A549 (cell line): Measurements from ENCODE around the gene PDIA6. TPM values are rescaled to one million over a fixed set of nuclear protein-coding genes. Genes with fewer than 3 reads are reported as not detected.
"Not testable (repeated sequence)": the region's sequence is repeated elsewhere in the genome, so short reads cannot be mapped to it uniquely, and the experiment has no call there.

Experiments
- ATAC-seq, 2 experiments: fragments of 200-7000 bp in 1 of 2; fragments of >200 bp in 1 of 2; cut with Nextera tagmentation in 1 of 2; cut with Tn5 transposase in 1 of 2; 3 replicates each; pipeline versions ENCODE4 v1.8.0 to v1.9.1; 2018 to 2020; ENCODE audit warnings: mild to moderate bottlenecking in 1 of 2, moderate library complexity in 1 of 2
- CTCF ChIA-PET: fragments of 300-600 bp; sonication (Branson Sonifier 250); formaldehyde crosslinking; extraction: SDS; loops from one replicate; lab custom pipeline; 2021; ENCODE audit warnings: antibody characterized with exemption, inconsistent platforms; lab: Yijun Ruan, JAX
- POLR2A ChIA-PET: fragments of 350-600 bp; formaldehyde crosslinking; extraction: SDS; loops from one replicate; lab custom pipeline; 2021; ENCODE audit warnings: antibody characterized with exemption, inconsistent platforms; lab: Yijun Ruan, JAX
- DNase-seq, 2 experiments: peaks; one replicate each; pipeline versions ENCODE4 v3.0.0 to v3.0.0-alpha.2; 2011 to 2016; ENCODE audit warnings: low read depth in 1 of 2, low spot score in 1 of 2
- FAIRE-seq: peaks from 2 replicates; lab custom pipeline; 2011; peaks lifted over from hg19 to GRCh38; lab: Jason Lieb, UNC
- H3K27ac ChIP-seq, 2 experiments: fragments of >200 bp; sonication (Bioruptor Twin); formaldehyde crosslinking; 3 replicates each; pipeline ENCODE4 v1.5.1; 2016 to 2017
- H3K4me1 ChIP-seq: fragments of >200 bp; sonication (Bioruptor Twin); formaldehyde crosslinking; 3 replicates; pipeline ENCODE4 v1.6.1; 2016
- H3K4me2 ChIP-seq: fragments of >200 bp; sonication (Bioruptor Twin); formaldehyde crosslinking; 3 replicates; pipeline ENCODE4 v1.6.1; 2016
- H3K4me3 ChIP-seq: fragments of >200 bp; sonication (Bioruptor Twin); formaldehyde crosslinking; 3 replicates; pipeline ENCODE4 v1.5.1; 2016
- H3K9me3 ChIP-seq: fragments of >200 bp; sonication (Bioruptor Twin); formaldehyde crosslinking; 3 replicates; pipeline ENCODE4 v1.6.1; 2016
- BHLHE40 ChIP-seq: IDR thresholded peaks from 2 replicates; pipeline ENCODE4 v1.6.1; 2012; ENCODE audit warnings: low read depth, low read length, inconsistent platforms
- FOXS1 ChIP-seq: fragments of 250-450 bp; sonication (Bioruptor Pico); IDR thresholded peaks from 2 replicates; pipeline ENCODE4 v1.5.0; 2020; ENCODE audit warnings: mild to moderate bottlenecking, moderate library complexity
- HDAC2 ChIP-seq: fragments of 200-600 bp; sonication (generic); IDR thresholded peaks from 2 replicates; pipeline ENCODE4 v1.6.1; 2016
- HOXB5 ChIP-seq: fragments of 250-450 bp; sonication (Bioruptor Pico); IDR thresholded peaks from 2 replicates; pipeline ENCODE4 v1.5.0; 2020; ENCODE audit warnings: mild to moderate bottlenecking, moderate library complexity
- KDM1A ChIP-seq: fragments of 200-600 bp; sonication (generic); IDR thresholded peaks from 2 replicates; pipeline ENCODE4 v1.6.1; 2016; ENCODE audit warnings: low read depth, mild to moderate bottlenecking
- NFE2L2 ChIP-seq: fragments of 150-350 bp; conservative IDR thresholded peaks from 2 replicates; pipeline ENCODE4 v1.6.1; 2014; ENCODE audit warnings: low read length
- NR3C1 ChIP-seq: fragments of >200 bp; sonication (Bioruptor Twin); formaldehyde crosslinking; IDR thresholded peaks from 3 replicates; pipeline ENCODE4 v1.6.1; 2017
- PHF8 ChIP-seq: fragments of 200-600 bp; sonication (generic); IDR thresholded peaks from 2 replicates; pipeline ENCODE4 v1.6.1; 2016; ENCODE audit warnings: low read depth, mild to moderate bottlenecking, antibody characterized with exemption, moderate library complexity, borderline replicate concordance
- POLR2AphosphoS2 ChIP-seq: conservative IDR thresholded peaks from 2 replicates; pipeline ENCODE4 v1.6.1; 2012; ENCODE audit warnings: low read length, improper control_type of control experiment, inconsistent platforms
- RAD21 ChIP-seq, 2 experiments: fragments of >200 bp in 1 of 2; sonication (Bioruptor Twin) in 1 of 2; formaldehyde crosslinking in 1 of 2; IDR thresholded peaks in 1 of 2; conservative IDR thresholded peaks in 1 of 2; 2 replicates in 1 of 2; 3 replicates in 1 of 2; pipeline ENCODE4 v1.6.1; 2012 to 2018; ENCODE audit warnings: inconsistent platforms in 1 of 2
- RCOR1 ChIP-seq: fragments of 150-350 bp; IDR thresholded peaks from 2 replicates; pipeline ENCODE4 v1.6.1; 2014; ENCODE audit warnings: antibody characterized with exemption, low read length, low read depth
- RFX5 ChIP-seq: fragments of 450-650 bp; IDR thresholded peaks from 2 replicates; pipeline ENCODE4 v1.7.1; 2014; ENCODE audit warnings: antibody characterized with exemption, mild to moderate bottlenecking, moderate library complexity
- SMC3 ChIP-seq: fragments of >200 bp; sonication (Bioruptor Twin); formaldehyde crosslinking; IDR thresholded peaks from 3 replicates; pipeline ENCODE4 v1.6.1; 2018; ENCODE audit warnings: inconsistent platforms
- WGBS: methylation state at CpG from one replicate; pipeline ENCODE4 v1.1.6; 2017; ENCODE audit errors: missing lambda C conversion rate; 5-methylcytosine and 5-hydroxymethylcytosine counted together
- polyA plus RNA-seq, 4 experiments: library from polyadenylated mRNA; depleted of rRNA in 3 of 4; stranded (reverse); fragments of >200 nt; fragmentation: RNase III in 1 of 4; extraction: RNeasy Plus Mini Kit Qiagen cat#74134 plus additional on column Dnase treatment in 1 of 4; gene quantifications; 2 replicates in 3 of 4; 3 replicates in 1 of 4; pipeline ENCODE4 v1.2.3, GENCODE V29; 2011 to 2017
- TF ChIP-seq, protein P1 (sequence below): fragments of 150-350 bp; IDR thresholded peaks from 2 replicates; pipeline ENCODE4 v1.6.1; 2014; ENCODE audit warnings: low read depth, mild to moderate bottlenecking, low read length
- TF ChIP-seq, protein P2 (sequence below): fragments of >200 bp; sonication (Bioruptor Twin); formaldehyde crosslinking; IDR thresholded peaks from 3 replicates; pipeline ENCODE4 v1.5.1; 2016
- TF ChIP-seq, protein P3 (sequence below): fragments of 250-450 bp; sonication (Bioruptor Pico); IDR thresholded peaks from 2 replicates; pipeline ENCODE4 v1.5.0; 2021; ENCODE audit warnings: mild to moderate bottlenecking, moderate library complexity, borderline replicate concordance
- TF ChIP-seq, protein P4 (sequence below): fragments of >200 bp; sonication (Bioruptor Twin); formaldehyde crosslinking; IDR thresholded peaks from 3 replicates; pipeline ENCODE4 v1.6.1; 2016

Gene PDIA6
- polyA plus RNA-seq, 2 of the 4 experiments (the other 2 are of a cell fraction) = 322 to 442 TPM

DNA sequence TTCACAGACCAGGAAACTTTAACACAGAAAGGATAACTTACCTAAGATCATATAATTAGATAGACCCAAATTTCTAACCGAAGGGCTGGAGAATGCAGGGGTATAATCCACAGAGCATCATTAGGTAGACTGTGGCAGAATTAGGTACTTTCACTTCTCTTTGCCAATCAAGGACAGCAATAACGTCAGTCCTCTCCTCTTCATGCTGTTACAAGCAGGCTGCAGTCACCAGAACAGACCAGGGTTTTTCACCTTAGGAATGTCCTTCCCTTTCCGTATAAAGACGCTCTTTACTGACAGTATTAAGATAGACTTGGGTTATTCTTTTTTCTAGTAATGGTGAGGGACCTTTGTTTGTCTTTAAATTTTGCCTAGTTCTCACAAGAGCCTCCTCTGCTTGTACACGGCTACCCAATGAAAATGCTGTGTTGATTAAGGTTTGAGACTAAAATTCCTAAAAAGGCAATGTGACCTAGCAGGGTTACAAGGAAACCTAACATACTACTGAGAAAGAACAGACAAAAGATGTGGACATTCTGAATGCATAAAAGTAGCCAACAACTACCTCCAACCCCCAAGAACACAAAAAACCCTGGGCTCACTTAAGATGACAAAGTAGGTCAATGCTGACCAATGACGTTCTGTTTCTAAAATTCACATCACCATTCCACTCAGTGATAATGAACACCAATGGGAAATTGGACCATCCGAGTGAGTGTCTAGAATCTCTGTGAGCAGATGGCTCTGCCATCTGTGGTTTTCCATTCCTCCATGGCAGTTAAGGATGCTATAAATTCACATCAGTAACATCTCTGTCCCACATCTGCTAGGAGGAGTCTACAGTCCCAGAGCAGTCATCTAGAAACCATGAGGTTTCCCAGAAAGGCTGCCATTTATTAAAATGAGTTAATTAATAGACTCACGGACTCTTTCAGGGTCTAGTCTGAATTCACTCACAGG is 2.1 kb downstream of the PDIA6 start (continued):
- TF ChIP-seq, protein P1, sequence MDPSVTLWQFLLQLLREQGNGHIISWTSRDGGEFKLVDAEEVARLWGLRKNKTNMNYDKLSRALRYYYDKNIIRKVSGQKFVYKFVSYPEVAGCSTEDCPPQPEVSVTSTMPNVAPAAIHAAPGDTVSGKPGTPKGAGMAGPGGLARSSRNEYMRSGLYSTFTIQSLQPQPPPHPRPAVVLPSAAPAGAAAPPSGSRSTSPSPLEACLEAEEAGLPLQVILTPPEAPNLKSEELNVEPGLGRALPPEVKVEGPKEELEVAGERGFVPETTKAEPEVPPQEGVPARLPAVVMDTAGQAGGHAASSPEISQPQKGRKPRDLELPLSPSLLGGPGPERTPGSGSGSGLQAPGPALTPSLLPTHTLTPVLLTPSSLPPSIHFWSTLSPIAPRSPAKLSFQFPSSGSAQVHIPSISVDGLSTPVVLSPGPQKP = no peak
- no peak for TF ChIP-seq HDAC2
- TF ChIP-seq, protein P2, sequence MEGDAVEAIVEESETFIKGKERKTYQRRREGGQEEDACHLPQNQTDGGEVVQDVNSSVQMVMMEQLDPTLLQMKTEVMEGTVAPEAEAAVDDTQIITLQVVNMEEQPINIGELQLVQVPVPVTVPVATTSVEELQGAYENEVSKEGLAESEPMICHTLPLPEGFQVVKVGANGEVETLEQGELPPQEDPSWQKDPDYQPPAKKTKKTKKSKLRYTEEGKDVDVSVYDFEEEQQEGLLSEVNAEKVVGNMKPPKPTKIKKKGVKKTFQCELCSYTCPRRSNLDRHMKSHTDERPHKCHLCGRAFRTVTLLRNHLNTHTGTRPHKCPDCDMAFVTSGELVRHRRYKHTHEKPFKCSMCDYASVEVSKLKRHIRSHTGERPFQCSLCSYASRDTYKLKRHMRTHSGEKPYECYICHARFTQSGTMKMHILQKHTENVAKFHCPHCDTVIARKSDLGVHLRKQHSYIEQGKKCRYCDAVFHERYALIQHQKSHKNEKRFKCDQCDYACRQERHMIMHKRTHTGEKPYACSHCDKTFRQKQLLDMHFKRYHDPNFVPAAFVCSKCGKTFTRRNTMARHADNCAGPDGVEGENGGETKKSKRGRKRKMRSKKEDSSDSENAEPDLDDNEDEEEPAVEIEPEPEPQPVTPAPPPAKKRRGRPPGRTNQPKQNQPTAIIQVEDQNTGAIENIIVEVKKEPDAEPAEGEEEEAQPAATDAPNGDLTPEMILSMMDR = no peak
- no peak for TF ChIP-seq FOXS1

DNA sequence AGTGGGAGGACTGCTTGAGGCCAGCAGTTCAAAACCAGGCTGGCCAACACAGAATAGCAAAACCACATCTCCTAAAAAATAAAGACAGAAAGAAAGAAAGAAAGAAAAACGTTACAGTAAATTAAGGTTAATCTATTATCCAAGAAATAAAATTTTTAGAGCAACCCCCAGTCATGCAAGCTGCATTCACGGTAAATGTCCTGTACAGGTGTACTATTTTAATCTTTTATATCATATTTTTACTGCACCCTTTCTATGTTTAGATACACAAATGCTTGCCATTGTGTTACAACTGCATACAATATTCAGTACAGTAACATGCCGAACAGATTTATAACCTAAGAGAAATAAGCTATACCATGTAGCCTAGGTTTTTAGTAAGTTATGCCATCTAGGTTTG is 6.0 kb downstream of the PDIA6 start:
- FAIRE-seq = no peak
- CTCF ChIA-PET = no interaction called here

DNA sequence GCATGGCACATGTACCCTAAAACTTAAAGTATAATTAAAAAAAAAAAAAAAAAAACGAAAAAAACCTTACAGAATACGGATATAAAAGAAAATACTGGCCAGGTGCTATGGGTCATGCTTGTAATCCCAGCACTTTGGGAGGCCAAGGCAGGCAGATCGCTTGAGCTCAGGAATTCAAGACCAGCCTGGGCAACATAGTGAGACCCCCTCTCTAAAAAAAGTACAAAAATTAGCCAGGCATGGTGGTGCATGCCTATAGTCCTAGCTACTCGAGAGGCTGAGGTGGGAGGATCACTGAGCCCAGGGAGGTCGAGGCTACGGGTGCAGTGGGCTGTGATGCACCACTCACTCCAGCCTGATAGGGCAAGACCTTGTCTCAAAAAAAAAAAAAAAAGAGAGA is 6.6 kb downstream of the PDIA6 start:
- not testable (repeated sequence) for FAIRE-seq

More for the DNA sequence above, 6.0 kb downstream of the PDIA6 start:
- Histone ChIP-seq H3K4me2 (no peak overlapping the region), H3K4me3 (no peak overlapping the region), H3K4me1 (peaks cover 20% of the 10 kb centered on the region), H3K9me3 (no peaks in the 10 kb centered on the region), H3K27ac (no peak overlapping the region)
- 84% methylated on average over 3 of the region's 3 CpGs for WGBS
- DNase-seq = no peak
- no peak for TF ChIP-seq NR3C1
- TF ChIP-seq HOXB5 (CRISPR knock-in tag) = no peak
- no peak for TF ChIP-seq RCOR1
- no peak for TF ChIP-seq BHLHE40
- TF ChIP-seq, protein P3, sequence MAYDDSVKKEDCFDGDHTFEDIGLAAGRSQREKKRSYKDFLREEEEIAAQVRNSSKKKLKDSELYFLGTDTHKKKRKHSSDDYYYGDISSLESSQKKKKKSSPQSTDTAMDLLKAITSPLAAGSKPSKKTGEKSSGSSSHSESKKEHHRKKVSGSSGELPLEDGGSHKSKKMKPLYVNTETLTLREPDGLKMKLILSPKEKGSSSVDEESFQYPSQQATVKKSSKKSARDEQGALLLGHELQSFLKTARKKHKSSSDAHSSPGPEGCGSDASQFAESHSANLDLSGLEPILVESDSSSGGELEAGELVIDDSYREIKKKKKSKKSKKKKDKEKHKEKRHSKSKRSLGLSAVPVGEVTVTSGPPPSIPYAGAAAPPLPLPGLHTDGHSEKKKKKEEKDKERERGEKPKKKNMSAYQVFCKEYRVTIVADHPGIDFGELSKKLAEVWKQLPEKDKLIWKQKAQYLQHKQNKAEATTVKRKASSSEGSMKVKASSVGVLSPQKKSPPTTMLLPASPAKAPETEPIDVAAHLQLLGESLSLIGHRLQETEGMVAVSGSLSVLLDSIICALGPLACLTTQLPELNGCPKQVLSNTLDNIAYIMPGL (CRISPR knock-in tag) = no peak
- no peak for TF ChIP-seq KDM1A
- no peak for TF ChIP-seq RFX5
- TF ChIP-seq SMC3 = no peak
- TF ChIP-seq, protein P4, sequence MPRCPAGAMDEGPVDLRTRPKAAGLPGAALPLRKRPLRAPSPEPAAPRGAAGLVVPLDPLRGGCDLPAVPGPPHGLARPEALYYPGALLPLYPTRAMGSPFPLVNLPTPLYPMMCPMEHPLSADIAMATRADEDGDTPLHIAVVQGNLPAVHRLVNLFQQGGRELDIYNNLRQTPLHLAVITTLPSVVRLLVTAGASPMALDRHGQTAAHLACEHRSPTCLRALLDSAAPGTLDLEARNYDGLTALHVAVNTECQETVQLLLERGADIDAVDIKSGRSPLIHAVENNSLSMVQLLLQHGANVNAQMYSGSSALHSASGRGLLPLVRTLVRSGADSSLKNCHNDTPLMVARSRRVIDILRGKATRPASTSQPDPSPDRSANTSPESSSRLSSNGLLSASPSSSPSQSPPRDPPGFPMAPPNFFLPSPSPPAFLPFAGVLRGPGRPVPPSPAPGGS = no peak
- no peak for TF ChIP-seq PHF8
- no peak for TF ChIP-seq RAD21 (conservative IDR thresholded peaks at IDR 0.05 in 1 of 2, IDR thresholded peaks at IDR 0.05 in 1 of 2)
- no peak for TF ChIP-seq NFE2L2
- TF ChIP-seq POLR2AphosphoS2 = no peak
- no peak for ATAC-seq
- POLR2A ChIA-PET = no interaction called here

More for the DNA sequence above, 6.6 kb downstream of the PDIA6 start:
- 83% methylated on average over 6 of the region's 6 CpGs for WGBS
- H3K4me1 ChIP-seq = peaks cover 15% of the 10 kb centered on the region
- DNase-seq, H3K4me3 ChIP-seq, ATAC-seq, H3K27ac ChIP-seq, CTCF ChIA-PET, POLR2A ChIA-PET, H3K9me3 ChIP-seq, H3K4me2 ChIP-seq: not testable (repeated sequence)
